ENCODE data around the gene TMEM132E.

The TMEM132E gene

GRCh38 chr17:34665150-34665806 lies 85.9 kb downstream of the TMEM132E start:
- no peak for DNase-seq (ENCODE audit: low spot score)

GRCh38 chr17:34665819-34666763 lies 86.7 kb downstream of the TMEM132E start:
- DNase-seq (ENCODE audit: low spot score), result no peak

DNA sequence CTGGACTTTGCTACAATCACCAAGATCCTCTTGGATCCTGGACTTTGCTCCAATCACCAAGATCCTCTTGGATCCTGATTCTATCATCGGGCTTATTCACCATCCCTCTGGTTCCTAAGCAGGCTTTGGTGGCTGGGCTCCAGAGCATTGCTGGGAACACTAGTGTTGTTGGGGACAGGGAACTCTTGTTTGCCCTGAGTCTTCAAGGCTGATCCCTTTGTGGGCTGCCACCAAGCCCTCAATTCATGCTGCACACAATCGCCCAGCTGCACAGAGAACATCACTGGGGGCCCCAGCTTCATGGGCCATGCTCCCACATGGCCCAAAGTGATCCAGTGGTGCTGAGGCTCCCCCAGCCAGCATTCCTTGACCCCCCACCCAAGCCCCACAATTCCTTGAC lies 88.3 kb downstream of the TMEM132E start:
- DNase-seq (ENCODE audit: low spot score), result peak; percentile 12

DNA sequence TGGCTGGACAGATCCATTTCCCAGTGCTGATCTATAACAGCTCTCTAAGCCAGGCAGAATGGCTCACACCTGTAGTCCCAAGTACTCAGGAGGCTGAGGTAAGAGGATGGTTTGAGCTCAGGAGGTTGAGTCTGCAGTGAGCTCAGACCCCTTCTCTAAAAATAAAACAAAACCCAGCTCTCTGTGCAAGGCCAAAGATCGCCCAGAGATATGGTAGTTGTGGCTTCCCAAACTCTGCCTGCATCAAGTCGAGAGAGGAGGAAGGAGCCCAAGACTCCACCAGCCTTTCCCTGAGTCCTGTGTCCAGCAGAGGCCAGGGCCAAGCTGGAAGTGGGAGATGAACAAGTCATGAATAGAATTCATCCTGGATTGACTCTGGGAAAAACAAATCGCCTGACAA lies 88.8 kb downstream of the TMEM132E start:
- DNase-seq (ENCODE audit: low spot score), result no peak

DNA sequence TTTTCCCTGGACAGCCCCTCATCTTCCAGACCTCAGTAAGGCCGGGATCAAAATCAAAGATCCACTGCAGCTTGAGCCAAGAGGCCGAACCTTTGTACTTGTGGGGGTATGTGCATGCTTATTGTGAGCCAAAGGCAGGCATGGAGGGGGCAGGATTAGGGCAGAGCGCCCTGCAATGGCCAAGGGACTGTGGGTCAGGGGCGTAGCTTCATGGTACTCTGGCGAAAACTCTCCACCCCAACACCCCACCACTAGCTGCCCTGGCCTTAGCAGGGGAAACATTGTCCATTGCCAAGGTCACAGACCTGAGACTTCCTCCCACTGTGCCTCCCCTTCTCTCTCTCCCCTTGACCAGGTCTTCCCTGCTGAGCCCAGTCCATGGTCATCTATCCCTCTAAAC lies 90.1 kb downstream of the TMEM132E start:
- DNase-seq (ENCODE audit: low spot score), result no peak

- DNase-seq (ENCODE audit: low spot score), result no peak
Observed at GRCh38 chr17:34670618-34671017, 91.2 kb downstream of the TMEM132E start.

DNA sequence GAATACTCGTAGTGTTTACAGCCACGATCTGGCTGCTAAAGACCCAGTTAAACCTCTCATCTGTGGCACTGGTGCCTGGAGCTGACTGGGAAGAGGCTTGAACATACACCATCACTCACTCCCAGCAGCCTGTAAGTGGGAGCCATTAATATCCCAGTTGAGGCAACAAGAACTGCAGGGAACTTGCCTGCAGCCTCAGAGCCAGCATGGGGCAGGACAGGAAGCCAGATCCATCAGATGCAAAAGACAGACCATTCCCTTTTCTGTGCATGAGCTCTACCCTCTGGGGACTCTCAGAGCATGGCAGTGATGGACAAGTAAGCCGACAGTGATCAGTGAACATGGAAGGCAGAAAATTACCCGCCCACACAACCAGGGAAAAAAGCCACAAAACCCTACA lies 91.8 kb downstream of the TMEM132E start:
- no peak for DNase-seq (ENCODE audit: low spot score)

DNA sequence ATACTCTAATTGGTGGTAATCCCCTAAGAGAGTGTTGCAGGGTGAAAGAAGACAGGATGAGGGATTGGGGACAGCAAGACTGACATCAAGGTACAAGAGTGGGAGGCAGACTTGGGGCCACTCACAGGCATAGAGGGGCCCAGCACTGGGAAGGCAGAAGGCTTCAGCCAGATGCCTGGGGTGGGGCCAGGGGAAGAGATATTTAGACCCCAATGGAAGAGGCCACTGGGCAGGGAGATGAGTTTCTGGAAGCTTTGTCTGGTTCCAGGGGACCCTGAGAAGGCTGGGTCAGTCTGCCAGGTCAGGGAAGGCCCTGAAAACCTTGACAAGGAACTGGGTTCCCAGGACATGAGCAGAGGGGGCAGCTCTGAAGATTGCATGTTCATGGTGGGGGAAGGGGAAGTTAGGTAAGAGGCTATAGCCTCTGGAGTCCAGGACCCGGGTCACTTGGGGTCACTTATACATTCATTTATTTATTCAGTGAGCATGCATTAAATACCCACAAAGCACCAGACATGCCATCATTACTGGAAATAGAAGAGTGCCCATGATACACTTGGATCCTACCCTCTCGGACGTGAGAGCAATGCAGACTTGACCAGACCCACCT lies 92.9 kb downstream of the TMEM132E start:
- no peak for DNase-seq (ENCODE audit: low spot score)

DNA sequence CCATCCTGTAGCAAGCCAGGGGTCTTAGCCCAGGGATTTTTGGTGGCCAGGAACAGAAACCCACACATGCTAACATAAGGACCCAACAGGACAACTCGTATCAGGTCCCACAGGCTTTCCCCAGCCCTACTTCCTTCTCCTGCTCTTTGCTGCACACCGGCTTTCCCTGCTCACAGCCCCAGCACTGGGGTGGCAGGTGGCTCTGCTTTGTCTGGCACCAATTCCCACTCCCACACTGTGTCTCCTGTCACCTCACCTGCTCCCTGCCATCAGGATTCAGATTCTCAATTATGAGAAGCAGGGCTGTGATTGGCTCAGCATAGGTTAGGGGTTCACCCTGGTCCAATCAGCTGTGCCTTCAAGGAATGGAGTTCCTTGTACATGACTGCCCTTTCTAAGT lies 94.1 kb downstream of the TMEM132E start:
- no peak for DNase-seq (ENCODE audit: low spot score)

DNA sequence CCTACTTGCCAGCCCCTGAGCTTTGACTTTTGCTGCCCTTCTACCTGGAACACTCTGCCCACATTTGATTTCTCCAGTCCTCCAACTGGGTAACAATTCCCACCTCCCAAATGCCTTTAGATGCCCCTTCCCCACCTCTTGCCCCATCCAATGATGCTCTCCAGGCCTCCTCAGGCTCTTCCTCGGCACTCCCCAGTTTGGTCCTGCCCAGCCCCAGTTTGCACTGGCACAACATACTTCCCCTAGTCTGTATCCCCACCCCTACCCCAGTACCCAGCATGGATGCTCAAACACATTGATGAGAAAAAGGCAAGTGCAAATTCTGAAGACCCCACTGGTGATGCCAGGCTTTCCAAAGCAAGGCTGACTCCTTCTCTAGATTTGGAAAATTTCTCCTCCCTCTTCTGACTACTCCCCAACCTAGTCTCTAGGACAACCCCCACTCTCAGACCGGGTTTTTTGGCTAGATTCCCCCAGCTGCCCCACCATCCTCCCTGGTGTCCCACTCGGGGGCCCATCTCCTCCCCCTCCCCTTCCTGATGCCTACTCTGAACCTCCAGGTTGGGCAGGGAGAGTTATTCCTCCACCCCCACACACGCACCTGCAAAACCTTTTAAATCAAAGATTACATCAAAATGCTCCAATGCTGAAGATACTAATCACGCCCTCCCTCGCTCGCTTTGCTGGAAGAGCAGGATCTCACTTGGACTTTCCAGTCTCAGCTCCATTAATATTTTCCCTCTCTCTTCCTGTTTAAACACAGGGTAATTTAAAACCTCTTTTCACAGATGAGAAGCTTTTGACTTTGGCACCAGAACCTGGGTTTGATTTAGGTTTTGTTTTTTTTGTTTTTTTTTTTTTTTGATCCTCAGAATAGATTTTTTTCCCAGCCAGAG lies 94.9 kb downstream of the TMEM132E start:
- DNase-seq (ENCODE audit: low spot score), result no peak

- no peak for DNase-seq (ENCODE audit: low spot score)
Observed at GRCh38 chr17:34675143-34675542, 95.8 kb downstream of the TMEM132E start.

DNA sequence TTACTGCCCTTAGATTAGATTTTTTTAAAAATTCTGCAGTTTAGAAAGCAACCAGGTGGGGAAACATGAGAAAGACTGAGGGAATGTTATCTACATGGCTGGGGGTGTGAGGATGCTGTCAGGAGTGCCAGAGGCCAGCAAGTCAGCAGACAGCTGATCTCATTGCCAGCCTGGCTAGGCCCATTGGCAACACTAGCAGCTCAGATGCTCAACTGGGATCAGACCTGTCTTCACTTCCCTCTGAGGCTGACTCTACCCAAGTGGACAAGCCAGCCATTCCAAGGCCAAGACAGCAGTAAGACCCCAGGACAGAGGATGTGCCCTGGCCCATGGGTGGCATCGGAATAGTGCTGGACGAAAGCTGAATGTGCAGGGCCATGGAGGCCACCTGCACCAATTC lies 96.2 kb downstream of the TMEM132E start:
- DNase-seq (ENCODE audit: low spot score), result no peak

DNA sequence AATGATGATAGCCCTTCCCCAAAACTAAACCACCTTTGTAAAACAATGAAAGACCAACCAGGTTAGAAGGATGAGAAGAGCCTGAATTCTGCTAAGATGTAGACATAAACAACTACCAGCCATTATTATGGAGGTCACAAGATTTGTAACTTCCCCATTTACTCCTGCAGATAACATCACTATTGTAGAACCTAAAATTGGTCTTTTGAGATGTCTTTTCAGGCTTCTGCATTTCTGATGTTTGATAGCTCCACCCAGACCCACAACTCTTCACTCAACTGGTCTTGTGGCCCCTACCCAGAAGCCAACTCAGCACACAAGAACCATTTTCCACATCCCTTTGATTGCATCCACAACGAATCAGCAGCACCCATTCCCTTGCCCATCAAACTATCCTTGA lies 100.8 kb downstream of the TMEM132E start:
- DNase-seq (ENCODE audit: low spot score), result no peak

- DNase-seq (ENCODE audit: low spot score), result no peak
Observed at GRCh38 chr17:34682305-34682704, 102.9 kb downstream of the TMEM132E start.

GRCh38 chr17:34683390-34683789 lies 104.0 kb downstream of the TMEM132E start:
- no peak for DNase-seq (ENCODE audit: low spot score)
